Measurements from ENCODE around the gene COPS6. TPM values are rescaled to one million over a fixed set of nuclear protein-coding genes. Genes with fewer than 3 reads are reported as not detected.

The COPS6 gene
- total RNA-seq, 1 donor from 2014 or later = 42.2 TPM

GRCh38 chr7:100118388-100119071 lies 29.8 kb downstream of the COPS6 start:
- Histone ChIP-seq H3K9ac (peak overlapping the region; percentile 89), H3K4me2 (peak overlapping the region; percentile 84), H3F3A (ENCODE audit: low read depth) (peaks cover 23% of the 10 kb centered on the region), H3K4me1 (peaks cover 12% of the 10 kb centered on the region), H3K27me3 (no peaks in the 10 kb centered on the region), H3K27ac (peak overlapping the region; percentile 98), H3K4me3 (peak overlapping the region; percentile 99), H4K20me1 (ENCODE audit: low read depth) (no peaks in the 10 kb centered on the region), H3K36me3 (no peaks in the 10 kb centered on the region), H2AFZ (replicated peaks) (peak overlapping the region; percentile 96), H3K9me3 (ENCODE audit: low read depth) (no peaks in the 10 kb centered on the region), H3K79me2 (ENCODE audit: low read depth) (peaks cover 34% of the 10 kb centered on the region)
- Mint-ChIP-seq H3K27me3 (ENCODE audit: insufficient read depth, low read depth) (peaks cover 4% of the 10 kb centered on the region), H3K4me3 (peak overlapping the region; percentile 99), H3K36me3 (peaks cover 9% of the 10 kb centered on the region), H3K4me1 (peaks cover 17% of the 10 kb centered on the region), H3K27ac (peak overlapping the region; percentile 100), H3K9me3 (no peaks in the 10 kb centered on the region)
- DNase-seq (ENCODE audit: low spot score) = no peak
- no peak for TF ChIP-seq EZH2 (IDR thresholded peaks at IDR 0.05)
- no peak for TF ChIP-seq EZH2phosphoT487 (IDR thresholded peaks at IDR 0.05)
- TF ChIP-seq CTCF (IDR thresholded peaks at IDR 0.05) = no peak

GRCh38 chr7:100119072-100119969 lies 30.6 kb downstream of the COPS6 start, which contains the start of the genes CNPY4 and TAF6:
Gene CNPY4, plus strand, starts transcription at chr7:100119634. Its CDS starts 111 bp downstream, at chr7:100119745.
Gene TAF6, minus strand, starts transcription at chr7:100119358. Its CDS starts 5,149 bp downstream, at chr7:100114209.
- Mint-ChIP-seq H3K4me3 (peak within 1 kb of the TSS; percentile 99), H3K27ac (peak within 1 kb of the TSS; percentile 100), H3K36me3 (peaks cover 10% of the 10 kb centered on the region), H3K9me3 (no peaks in the 10 kb centered on the region), H3K4me1 (peaks cover 17% of the 10 kb centered on the region), H3K27me3 (ENCODE audit: insufficient read depth, low read depth) (peaks cover 4% of the 10 kb centered on the region)
- Histone ChIP-seq H3K4me1 (peaks cover 12% of the 10 kb centered on the region), H3K79me2 (ENCODE audit: low read depth) (peaks cover 34% of the 10 kb centered on the region), H3K9me3 (ENCODE audit: low read depth) (no peaks in the 10 kb centered on the region), H3K27me3 (no peaks in the 10 kb centered on the region), H3K9ac (peak within 1 kb of the TSS; percentile 89), H3K36me3 (no peaks in the 10 kb centered on the region), H3K4me3 (peak within 1 kb of the TSS; percentile 99), H2AFZ (replicated peaks) (peak within 1 kb of the TSS; percentile 96), H3K4me2 (peak within 1 kb of the TSS; percentile 84), H3F3A (ENCODE audit: low read depth) (peaks cover 23% of the 10 kb centered on the region), H3K27ac (peak within 1 kb of the TSS; percentile 98), H4K20me1 (ENCODE audit: low read depth) (no peaks in the 10 kb centered on the region)
- DNase-seq (ENCODE audit: low spot score) = peak; percentile 98
- no peak for TF ChIP-seq EZH2 (IDR thresholded peaks at IDR 0.05)
- no peak for TF ChIP-seq CTCF (IDR thresholded peaks at IDR 0.05)
- TF ChIP-seq EZH2phosphoT487 (IDR thresholded peaks at IDR 0.05) = no peak

- Histone ChIP-seq H3F3A (ENCODE audit: low read depth) (peaks cover 26% of the 10 kb centered on the region), H3K9ac (peak overlapping the region; percentile 11), H2AFZ (replicated peaks) (peak overlapping the region; percentile 96), H3K9me3 (ENCODE audit: low read depth) (no peaks in the 10 kb centered on the region), H3K27me3 (no peaks in the 10 kb centered on the region), H3K4me3 (peak overlapping the region; percentile 99), H3K36me3 (no peaks in the 10 kb centered on the region), H3K27ac (no peak overlapping the region), H3K79me2 (ENCODE audit: low read depth) (peaks cover 34% of the 10 kb centered on the region), H4K20me1 (ENCODE audit: low read depth) (no peaks in the 10 kb centered on the region), H3K4me2 (peak overlapping the region; percentile 84), H3K4me1 (peaks cover 12% of the 10 kb centered on the region)
- Mint-ChIP-seq H3K27me3 (ENCODE audit: insufficient read depth, low read depth) (peaks cover 4% of the 10 kb centered on the region), H3K36me3 (peaks cover 15% of the 10 kb centered on the region), H3K4me1 (peaks cover 22% of the 10 kb centered on the region), H3K9me3 (no peaks in the 10 kb centered on the region), H3K4me3 (peak overlapping the region; percentile 99), H3K27ac (peak overlapping the region; percentile 100)
- DNase-seq (ENCODE audit: low spot score) = peak; percentile 86
- no peak for TF ChIP-seq EZH2phosphoT487 (IDR thresholded peaks at IDR 0.05)
- TF ChIP-seq CTCF (IDR thresholded peaks at IDR 0.05) = no peak
- TF ChIP-seq EZH2 (IDR thresholded peaks at IDR 0.05) = no peak
Measured at GRCh38 chr7:100119970-100120732, 31.4 kb downstream of the COPS6 start.

Data from neural progenitor cell (in vitro differentiated cells).